ENCODE measurements around the gene FUCA2.

The FUCA2 gene, protein sequence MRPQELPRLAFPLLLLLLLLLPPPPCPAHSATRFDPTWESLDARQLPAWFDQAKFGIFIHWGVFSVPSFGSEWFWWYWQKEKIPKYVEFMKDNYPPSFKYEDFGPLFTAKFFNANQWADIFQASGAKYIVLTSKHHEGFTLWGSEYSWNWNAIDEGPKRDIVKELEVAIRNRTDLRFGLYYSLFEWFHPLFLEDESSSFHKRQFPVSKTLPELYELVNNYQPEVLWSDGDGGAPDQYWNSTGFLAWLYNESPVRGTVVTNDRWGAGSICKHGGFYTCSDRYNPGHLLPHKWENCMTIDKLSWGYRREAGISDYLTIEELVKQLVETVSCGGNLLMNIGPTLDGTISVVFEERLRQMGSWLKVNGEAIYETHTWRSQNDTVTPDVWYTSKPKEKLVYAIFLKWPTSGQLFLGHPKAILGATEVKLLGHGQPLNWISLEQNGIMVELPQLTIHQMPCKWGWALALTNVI

DNA sequence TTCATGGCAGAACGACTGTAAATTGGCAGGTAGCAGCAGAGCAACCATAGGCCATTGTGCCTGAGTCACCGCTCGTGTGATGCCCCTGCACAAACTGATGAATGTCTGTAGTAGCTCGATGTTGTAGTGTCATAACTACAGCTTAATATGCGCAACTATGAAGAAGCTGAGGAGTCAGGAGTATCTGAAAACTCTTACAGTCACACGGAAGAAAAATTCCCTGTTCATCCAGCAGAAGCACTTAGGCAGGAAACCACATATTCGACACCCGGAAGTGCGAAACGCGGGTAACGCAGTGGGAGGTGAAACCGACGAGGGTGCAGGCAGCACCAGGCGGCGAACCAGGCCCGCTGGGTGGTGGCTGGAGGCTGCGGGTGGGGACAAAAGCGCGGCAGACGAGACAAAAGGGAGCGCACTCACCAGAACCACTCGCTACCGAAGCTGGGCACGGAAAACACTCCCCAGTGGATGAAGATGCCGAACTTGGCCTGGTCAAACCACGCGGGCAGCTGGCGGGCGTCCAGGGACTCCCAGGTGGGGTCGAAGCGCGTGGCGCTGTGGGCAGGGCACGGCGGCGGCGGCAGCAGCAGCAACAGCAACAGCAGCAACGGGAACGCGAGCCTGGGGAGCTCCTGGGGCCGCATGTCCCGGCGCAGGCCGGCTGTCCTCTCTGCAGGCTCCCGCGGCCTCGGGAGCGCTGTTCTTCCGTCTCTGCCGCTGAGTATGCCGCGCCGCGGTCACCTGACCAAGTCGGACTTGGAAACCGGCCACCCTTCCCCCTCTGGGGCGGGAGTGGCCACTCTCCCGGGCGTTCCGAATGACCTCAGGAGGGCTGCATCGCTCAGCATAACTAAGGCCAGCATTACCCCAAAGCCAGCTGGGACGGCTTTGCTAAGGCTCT lies at the start of gene FUCA2:
FUCA2 (minus strand) TSS at position 730 of the 901 bp plus-strand sequence; CDS start at position 644, 86 bp downstream.
- DNase-seq = peak; percentile 46

GRCh38 chr6:143561105-143561704 lies 49.7 kb upstream of the FUCA2 start:
- no peak for DNase-seq

DNA sequence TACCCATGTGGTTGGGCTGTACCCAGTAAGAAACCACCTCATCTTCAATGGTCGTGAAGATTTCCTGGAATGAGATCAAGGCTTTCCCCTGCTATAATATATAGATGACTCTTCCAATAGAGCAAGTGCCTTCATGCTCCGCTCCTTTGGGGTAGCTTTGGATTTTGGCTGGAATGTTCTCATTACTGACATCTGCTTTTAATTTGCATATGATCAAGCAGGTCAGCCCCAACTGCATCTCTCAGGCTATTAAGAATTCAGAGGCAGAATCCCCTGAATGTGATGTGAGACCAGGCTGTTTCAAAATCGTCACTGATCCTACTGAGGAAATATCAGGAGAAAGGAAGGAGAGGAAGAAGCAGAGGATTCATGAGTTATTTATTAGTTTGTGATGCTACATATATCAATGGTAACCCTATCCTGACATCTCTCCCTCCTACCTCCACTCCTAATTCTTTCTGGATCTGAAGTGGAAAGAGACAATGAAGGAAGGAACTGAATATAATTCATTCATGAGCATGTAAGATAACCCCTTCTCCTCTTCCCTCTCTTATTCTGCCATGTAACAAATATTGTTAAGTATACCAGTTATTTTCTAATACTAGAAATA lies 47.6 kb upstream of the FUCA2 start:
- no peak for DNase-seq

DNA sequence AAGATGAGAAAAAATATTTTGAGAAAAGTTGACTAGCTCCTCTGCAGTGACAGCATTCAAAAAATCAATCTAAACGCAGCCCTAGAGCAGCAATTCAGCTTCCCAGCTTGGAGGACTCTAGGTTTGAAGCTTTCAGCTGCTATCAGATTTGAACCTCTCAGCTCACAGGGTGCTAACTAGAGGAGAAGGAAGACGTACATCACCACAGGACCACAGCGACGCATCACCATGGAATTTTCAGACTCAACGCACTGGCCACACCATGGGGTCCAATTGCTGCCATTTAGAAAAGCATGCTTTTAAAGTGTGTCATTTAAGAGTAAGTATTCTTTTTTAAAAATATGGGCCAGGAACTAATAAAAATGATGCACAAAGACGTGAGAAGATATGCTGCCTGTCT lies 45.0 kb upstream of the FUCA2 start:
- DNase-seq = no peak

GRCh38 chr6:143555582-143555981 lies 44.1 kb upstream of the FUCA2 start:
- DNase-seq = no peak

DNA sequence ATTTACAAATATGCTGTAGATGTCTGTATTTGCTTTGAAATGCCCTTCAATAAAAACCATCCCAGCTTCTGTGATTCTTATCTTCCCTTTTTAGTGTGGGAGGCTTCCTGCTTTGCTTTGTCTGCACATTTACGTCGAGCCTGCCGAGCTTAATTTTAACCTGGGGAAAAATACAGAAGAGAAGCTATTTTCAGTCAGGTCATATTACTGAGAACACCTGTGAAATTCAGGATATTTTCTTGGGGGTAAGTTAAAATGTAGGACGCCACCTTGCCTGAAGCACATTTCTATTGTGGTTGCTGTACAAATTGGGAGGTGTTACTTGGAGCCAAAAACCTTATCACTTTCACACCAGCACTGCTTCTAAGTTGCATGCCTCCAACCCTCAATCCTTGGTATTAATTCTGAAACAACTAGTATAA lies 43.6 kb upstream of the FUCA2 start:
- DNase-seq = no peak

GRCh38 chr6:143553337-143553736 lies 41.8 kb upstream of the FUCA2 start:
- DNase-seq = no peak

- DNase-seq = no peak
Observed at GRCh38 chr6:143549949-143550268, 38.4 kb upstream of the FUCA2 start.

GRCh38 chr6:143549221-143549948 lies 37.9 kb upstream of the FUCA2 start:
- DNase-seq = no peak

- DNase-seq = no peak
Observed at GRCh38 chr6:143546599-143546998, 35.1 kb upstream of the FUCA2 start.

- no peak for DNase-seq
Observed at GRCh38 chr6:143545976-143546547, 34.5 kb upstream of the FUCA2 start.

DNA sequence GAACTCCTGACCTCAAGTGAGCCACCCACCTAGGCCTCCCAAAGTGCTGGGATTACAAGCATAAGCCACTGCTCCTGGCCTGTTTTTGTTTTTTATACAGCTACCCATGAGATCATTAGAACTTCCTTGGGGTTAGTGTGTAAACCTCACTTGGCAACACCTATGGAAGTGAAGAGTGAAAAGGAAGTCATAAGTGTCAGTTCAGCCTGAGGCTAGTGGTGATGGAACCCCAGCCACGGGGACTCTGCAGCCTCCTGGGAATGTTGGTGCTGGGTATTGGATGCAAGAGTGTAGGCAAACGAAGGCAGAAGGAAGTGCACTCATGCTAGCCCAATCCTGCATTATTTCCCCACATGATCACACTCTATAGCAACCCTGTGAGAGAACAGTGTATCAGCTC lies 33.6 kb upstream of the FUCA2 start:
- no peak for DNase-seq

DNA sequence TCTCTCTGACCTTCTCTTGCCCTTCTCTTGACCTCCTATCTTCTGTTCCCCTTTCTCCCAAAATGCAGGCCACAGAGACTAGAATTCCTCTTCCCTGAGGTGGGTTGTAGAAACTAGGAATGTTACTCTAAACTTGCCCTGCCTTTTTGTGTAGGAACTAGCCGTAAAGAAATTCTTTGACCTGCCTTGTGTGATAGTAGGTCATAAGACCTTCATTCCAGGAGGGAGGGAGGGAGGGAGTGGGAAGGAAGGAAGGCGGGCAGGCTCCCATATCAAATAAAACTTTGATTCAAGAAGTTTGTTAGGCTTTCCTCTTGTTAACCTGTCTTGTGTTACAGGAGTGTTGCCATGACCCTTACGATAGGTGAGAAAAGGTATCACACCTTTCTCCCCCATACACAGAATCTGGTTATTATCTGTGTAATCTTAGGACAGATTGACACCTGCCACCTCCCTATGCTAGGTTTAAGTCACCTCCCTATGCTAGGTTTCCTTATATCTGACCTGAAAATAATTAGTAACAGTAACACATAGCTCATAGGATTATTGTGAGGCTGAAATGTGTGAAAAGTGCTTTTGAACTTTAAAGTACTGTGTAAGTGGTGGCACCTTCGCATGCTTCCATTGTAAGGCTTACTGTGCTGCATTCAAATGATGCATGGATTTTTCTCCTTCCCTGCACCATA lies 32.6 kb upstream of the FUCA2 start:
- no peak for DNase-seq

DNA sequence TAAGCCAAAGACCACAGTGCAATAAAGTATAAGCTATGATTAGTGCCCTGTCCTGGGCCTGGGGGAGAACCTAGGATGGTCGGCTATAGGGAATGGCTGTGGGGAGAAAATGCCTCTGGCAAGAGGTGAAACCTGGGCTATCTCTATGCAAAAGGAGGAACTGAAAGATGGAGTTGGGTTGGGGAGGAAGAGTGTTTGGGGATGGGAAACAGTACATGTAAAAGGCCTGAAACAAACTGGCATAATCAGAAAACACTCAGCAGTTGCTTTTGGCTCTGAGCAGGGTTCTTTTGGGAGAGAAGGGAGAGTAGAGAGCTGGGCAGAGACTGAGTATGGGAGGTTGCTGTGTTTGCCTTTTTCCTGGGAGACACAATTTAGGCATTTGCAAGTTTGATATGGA lies 31.9 kb upstream of the FUCA2 start:
- DNase-seq = no peak

DNA sequence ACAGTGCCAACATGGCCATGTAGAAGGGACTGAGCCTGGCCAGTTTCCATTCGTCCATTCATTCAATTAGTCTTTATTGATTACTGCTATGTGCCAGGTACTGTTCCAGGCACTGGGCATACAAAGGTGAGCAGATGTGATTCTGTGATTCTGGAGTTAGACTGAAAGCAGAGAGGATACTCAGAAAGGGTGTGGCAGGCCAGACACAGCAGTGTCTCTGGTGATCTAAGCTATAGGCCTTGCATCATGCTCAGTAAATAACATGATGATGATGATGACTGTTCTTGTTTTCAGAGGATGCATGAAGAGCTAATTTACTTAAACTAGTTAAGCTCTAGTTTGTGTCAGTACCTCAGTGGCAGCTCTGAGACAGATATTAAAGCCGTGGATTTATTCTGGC lies 31.4 kb upstream of the FUCA2 start:
- DNase-seq = no peak

- DNase-seq = no peak
Observed at GRCh38 chr6:143540192-143540591, 28.7 kb upstream of the FUCA2 start.

DNA sequence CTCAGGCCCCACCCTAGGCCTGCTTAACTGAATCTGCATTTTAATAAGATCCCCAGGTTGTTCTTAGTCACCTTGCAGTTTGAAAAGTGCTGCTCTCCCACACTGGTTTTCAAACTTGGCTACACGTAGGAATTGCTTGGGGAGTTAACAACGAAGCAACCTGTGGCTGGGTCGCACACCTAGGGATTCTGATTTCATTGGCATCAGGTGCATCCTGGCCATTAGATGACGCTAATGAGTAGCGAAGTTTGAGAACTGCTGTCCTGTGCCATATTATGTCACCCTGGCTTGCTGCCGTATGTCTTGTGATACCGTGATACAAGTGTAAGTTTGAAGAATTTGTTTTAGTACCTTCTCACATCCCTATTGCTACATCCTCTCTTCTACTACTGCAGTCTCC lies 28.2 kb upstream of the FUCA2 start:
- no peak for DNase-seq

- no peak for DNase-seq
Observed at GRCh38 chr6:143539106-143539505, 27.6 kb upstream of the FUCA2 start.

DNA sequence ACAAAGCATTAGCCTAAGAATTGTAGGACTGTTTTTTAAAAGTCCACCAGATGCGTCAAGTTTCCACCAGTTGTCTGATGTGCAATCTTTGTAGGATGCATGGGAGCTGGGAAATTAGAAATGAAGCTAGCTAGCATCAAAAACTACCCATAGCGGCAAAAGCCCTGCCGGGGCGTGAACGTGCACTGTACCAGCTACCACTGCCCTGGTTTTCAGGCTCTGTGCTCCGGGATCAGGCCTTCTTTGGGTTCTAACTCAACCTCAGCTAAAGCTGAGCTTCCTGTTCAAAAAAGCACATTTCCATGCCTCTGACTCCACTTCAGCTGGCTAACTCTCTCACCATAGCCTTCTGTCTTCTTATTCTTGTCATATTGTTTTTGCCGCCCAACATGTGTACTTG lies 26.9 kb upstream of the FUCA2 start:
- no peak for DNase-seq

DNA sequence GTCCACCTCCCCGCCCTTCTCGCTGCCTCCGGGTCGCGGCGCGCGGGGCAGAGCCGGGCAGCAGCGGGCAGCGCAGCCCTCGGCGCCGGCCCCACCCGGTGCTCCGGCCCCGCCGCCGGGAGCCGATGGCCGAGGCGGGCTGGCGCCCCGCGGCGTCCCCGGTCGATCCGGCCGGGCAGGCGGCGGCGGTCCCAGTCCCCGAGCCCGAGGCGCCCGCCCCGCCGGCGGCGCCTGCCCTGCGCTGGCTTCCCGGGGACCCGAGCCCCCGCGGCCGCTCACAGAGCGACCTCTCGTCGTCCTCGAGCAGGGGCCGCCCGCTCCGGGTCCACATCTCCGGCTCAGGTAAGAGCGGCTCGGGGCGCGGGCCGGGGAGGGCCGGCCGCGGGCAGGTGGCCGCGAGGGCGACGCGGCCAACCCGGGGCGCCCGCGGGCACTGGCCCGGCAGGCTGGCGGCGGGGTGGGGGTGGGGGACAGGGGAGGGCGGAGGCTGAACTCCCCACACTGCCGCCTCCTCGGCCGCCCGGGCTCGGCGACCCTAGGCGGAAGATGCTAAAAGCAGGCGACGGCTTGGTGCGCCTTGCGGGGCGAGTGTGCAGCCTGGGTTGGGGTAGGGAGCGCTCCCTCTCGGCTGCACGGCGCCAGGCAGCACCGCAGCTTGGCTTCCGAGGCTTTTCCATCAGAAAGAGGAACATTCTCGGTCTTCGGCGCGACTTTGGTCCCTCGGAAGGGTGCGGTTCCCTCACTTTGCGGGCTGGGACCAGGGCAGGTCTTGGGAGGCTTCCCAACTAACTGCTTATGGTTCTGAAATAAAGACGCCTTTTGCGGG lies 25.6 kb upstream of the FUCA2 start:
- no peak for DNase-seq

DNA sequence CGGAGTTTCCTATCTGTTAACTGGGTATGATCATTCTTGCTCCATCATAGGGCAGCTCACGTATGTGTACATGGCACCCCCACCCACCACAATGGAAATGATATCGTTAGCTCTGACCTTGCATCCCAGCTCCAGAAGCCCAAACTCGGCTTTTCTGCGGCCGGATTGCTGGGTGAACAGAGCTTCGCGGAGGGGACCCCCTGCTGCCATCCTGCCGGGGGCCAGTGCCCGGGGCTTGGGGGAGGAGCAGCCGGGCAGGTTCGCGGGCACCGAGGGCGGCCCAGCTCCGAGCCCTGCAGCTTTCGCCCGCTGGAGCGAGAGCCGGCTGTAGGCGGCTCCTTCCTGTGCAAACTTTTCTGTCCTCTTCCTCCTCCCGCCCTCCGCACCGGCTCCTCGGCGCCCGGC lies 24.9 kb upstream of the FUCA2 start:
- DNase-seq = no peak

All from DMS79 (cell line).